ENCODE data around the gene PKMYT1.

PKMYT1 gene

DNA sequence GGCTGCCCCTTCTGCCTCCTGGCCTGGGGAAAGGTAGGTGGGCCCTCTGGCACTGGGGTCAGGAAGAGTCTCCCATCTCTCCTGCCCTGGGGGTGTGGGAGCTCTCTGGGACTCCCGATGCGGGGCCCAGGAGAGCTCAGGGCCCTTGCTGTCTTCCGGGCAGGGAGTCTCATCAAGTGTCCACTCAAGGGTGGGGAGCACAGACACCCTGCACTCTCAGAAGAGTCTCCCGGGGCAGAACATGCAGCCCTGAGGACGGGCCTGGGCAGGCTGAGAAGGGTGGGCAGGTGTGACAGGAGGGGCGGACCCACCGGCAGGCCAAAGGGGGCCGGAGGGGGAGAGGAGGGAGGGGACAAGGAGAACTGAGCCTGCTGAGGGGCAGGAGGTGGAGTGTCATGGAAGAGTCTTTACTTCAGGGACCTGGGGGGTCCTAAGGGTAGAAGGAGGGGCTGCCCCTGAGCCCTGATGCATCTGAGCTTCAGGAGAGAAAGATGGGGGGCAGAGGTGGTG lies 8.4 kb upstream of the PKMYT1 start:
- Histone ChIP-seq H3K9me3 (ENCODE audit: insufficient read depth, low read length) (no peaks in the 10 kb centered on the region), H3K9ac (ENCODE audit: low read length) (no peak overlapping the region), H4K20me1 (ENCODE audit: insufficient read depth, low read length) (no peaks in the 10 kb centered on the region), H3K4me2 (ENCODE audit: low read length) (no peak overlapping the region), H3K36me3 (replicated peaks; ENCODE audit: low read depth, low read length) (no peaks in the 10 kb centered on the region), H3K79me2 (ENCODE audit: low read length) (no peaks in the 10 kb centered on the region), H3K27ac (ENCODE audit: low read length) (no peak overlapping the region), H3K4me1 (ENCODE audit: low read length) (no peaks in the 10 kb centered on the region), H3K4me3 (ENCODE audit: low read length) (no peak overlapping the region), H3K27me3 (ENCODE audit: low read depth, low read length) (peaks cover 25% of the 10 kb centered on the region), H2AFZ (ENCODE audit: low read depth, low read length) (no peak overlapping the region)
- TF ChIP-seq EZH2phosphoT487 (IDR thresholded peaks at IDR 0.05; ENCODE audit: low read depth) = no peak
- TF ChIP-seq, protein P1, sequence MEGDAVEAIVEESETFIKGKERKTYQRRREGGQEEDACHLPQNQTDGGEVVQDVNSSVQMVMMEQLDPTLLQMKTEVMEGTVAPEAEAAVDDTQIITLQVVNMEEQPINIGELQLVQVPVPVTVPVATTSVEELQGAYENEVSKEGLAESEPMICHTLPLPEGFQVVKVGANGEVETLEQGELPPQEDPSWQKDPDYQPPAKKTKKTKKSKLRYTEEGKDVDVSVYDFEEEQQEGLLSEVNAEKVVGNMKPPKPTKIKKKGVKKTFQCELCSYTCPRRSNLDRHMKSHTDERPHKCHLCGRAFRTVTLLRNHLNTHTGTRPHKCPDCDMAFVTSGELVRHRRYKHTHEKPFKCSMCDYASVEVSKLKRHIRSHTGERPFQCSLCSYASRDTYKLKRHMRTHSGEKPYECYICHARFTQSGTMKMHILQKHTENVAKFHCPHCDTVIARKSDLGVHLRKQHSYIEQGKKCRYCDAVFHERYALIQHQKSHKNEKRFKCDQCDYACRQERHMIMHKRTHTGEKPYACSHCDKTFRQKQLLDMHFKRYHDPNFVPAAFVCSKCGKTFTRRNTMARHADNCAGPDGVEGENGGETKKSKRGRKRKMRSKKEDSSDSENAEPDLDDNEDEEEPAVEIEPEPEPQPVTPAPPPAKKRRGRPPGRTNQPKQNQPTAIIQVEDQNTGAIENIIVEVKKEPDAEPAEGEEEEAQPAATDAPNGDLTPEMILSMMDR (IDR thresholded peaks at IDR 0.05; ENCODE audit: low read depth, low read length) = no peak

DNA sequence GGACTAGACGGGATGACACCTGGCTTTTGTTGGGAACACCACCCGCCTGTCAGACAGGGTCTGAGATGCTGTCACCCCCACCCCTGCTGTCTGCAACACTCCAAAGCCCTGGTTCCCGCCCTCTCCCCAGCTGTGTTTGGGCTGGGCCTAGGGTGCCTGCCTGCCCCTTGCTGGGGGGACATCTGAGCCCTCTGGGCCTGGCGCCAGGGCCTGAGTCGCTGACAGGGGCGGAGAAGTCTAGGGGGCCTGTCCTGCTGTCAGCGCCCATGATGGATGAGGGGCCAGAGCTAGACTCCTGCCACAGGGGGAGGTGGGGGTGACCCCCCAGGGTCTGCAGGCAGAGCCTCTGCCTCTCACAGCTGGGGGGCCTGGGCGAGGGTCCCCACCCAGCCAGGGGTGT lies 7.6 kb upstream of the PKMYT1 start:
- Histone ChIP-seq H3K27ac (ENCODE audit: low read length) (no peak overlapping the region), H4K20me1 (ENCODE audit: insufficient read depth, low read length) (no peaks in the 10 kb centered on the region), H3K4me3 (ENCODE audit: low read length) (no peak overlapping the region), H3K4me2 (ENCODE audit: low read length) (no peak overlapping the region), H3K79me2 (ENCODE audit: low read length) (no peaks in the 10 kb centered on the region), H3K9me3 (ENCODE audit: insufficient read depth, low read length) (no peaks in the 10 kb centered on the region), H2AFZ (ENCODE audit: low read depth, low read length) (no peak overlapping the region), H3K27me3 (ENCODE audit: low read depth, low read length) (peaks cover 25% of the 10 kb centered on the region), H3K9ac (ENCODE audit: low read length) (no peak overlapping the region), H3K36me3 (replicated peaks; ENCODE audit: low read depth, low read length) (no peaks in the 10 kb centered on the region), H3K4me1 (ENCODE audit: low read length) (peaks cover 4% of the 10 kb centered on the region)
- TF ChIP-seq, protein P1 (IDR thresholded peaks at IDR 0.05; ENCODE audit: low read depth, low read length) = no peak
- TF ChIP-seq EZH2phosphoT487 (IDR thresholded peaks at IDR 0.05; ENCODE audit: low read depth) = no peak

DNA sequence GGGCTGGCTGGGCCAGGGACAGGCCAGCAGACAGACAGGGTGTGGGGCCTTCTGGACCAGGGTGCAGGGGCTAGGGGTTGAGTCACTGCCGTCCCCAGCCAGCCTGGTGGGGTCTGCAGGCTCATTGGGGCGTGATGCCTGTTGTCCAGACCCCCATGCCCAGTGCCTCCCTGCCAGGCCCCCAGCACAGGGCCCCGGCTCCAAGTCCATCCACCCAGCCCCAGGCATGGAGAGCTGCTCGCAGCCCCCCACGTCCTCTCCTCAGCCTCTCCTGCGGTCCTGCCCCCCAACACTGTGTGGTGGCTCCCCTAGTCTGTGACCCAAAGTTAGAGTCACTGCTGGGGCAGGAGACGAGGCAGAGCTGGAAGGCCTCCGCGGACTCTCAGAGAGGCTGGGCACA lies 7.0 kb upstream of the PKMYT1 start:
- H3K27ac ChIP-seq (ENCODE audit: low read length) = no peak overlapping the region
- no peaks in the 10 kb centered on the region for H3K9me3 ChIP-seq (ENCODE audit: insufficient read depth, low read length)
- H3K4me1 ChIP-seq (ENCODE audit: low read length) = peaks cover 4% of the 10 kb centered on the region
- H3K79me2 ChIP-seq (ENCODE audit: low read length) = no peaks in the 10 kb centered on the region
- peaks cover 25% of the 10 kb centered on the region for H3K27me3 ChIP-seq (ENCODE audit: low read depth, low read length)
- TF ChIP-seq, protein P1 (IDR thresholded peaks at IDR 0.05; ENCODE audit: low read depth, low read length) = no peak
- TF ChIP-seq EZH2phosphoT487 (IDR thresholded peaks at IDR 0.05; ENCODE audit: low read depth) = no peak
- no peak overlapping the region for H3K9ac ChIP-seq (ENCODE audit: low read length)
- H3K4me3 ChIP-seq (ENCODE audit: low read length) = no peak overlapping the region
- no peaks in the 10 kb centered on the region for H3K36me3 ChIP-seq (replicated peaks; ENCODE audit: low read depth, low read length)
- H3K4me2 ChIP-seq (ENCODE audit: low read length) = no peak overlapping the region
- no peak overlapping the region for H2AFZ ChIP-seq (ENCODE audit: low read depth, low read length)
- no peaks in the 10 kb centered on the region for H4K20me1 ChIP-seq (ENCODE audit: insufficient read depth, low read length)

DNA sequence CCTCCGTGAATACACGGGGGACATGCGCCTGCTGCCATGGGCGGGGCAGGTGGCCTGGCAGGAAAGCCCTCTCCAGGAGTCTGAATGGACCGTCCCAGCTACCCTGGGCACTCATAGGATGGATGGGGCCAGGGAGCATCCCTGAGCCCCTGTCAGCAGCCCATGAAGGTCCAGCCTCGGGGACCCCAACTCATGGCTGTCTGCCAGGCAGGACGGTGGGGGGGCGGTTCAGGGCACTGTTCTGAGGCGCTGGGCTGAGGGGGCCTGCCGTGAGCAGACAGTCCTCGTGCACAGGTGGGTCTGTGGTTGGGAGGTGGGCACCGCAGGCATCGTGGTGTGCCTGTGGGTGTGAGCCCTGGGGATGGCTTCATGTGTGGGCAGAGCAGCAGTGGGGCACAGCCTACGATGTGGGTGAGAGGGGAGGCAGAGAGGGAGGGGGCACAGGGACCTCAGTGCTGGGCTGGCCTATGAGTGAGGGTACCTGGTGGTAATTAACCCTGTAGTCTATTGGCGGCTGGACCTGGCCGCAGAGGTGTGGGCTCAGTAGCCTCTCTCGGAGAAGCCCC lies 6.5 kb upstream of the PKMYT1 start:
- Histone ChIP-seq H4K20me1 (ENCODE audit: insufficient read depth, low read length) (no peaks in the 10 kb centered on the region), H3K9me3 (ENCODE audit: insufficient read depth, low read length) (no peaks in the 10 kb centered on the region), H3K4me2 (ENCODE audit: low read length) (no peak overlapping the region), H3K36me3 (replicated peaks; ENCODE audit: low read depth, low read length) (no peaks in the 10 kb centered on the region), H2AFZ (ENCODE audit: low read depth, low read length) (no peak overlapping the region), H3K79me2 (ENCODE audit: low read length) (no peaks in the 10 kb centered on the region), H3K27ac (ENCODE audit: low read length) (no peak overlapping the region), H3K4me3 (ENCODE audit: low read length) (no peak overlapping the region), H3K9ac (ENCODE audit: low read length) (no peak overlapping the region), H3K4me1 (ENCODE audit: low read length) (peaks cover 4% of the 10 kb centered on the region), H3K27me3 (ENCODE audit: low read depth, low read length) (peaks cover 25% of the 10 kb centered on the region)
- TF ChIP-seq, protein P1 (IDR thresholded peaks at IDR 0.05; ENCODE audit: low read depth, low read length) = no peak
- no peak for TF ChIP-seq EZH2phosphoT487 (IDR thresholded peaks at IDR 0.05; ENCODE audit: low read depth)
